ENCODE results near the gene HUNK. TPM values are rescaled to one million over a fixed set of nuclear protein-coding genes. Genes with fewer than 3 reads are reported as not detected.

Gene HUNK
- total RNA-seq, 1 donor from 2014 or later: 41.9 TPM

- H3K36me3 Mint-ChIP-seq (ENCODE audit: insufficient read depth): peaks cover 21% of the 10 kb centered on the region
- DNase-seq (ENCODE audit: low spot score, unreplicated experiment): no peak
- no peaks in the 10 kb centered on the region for H3K27me3 Mint-ChIP-seq
- peak overlapping the region; percentile 67 for H3K27ac Mint-ChIP-seq
- peaks cover 23% of the 10 kb centered on the region for H3K4me1 Mint-ChIP-seq (ENCODE audit: low read depth)
- TF ChIP-seq, protein P1, sequence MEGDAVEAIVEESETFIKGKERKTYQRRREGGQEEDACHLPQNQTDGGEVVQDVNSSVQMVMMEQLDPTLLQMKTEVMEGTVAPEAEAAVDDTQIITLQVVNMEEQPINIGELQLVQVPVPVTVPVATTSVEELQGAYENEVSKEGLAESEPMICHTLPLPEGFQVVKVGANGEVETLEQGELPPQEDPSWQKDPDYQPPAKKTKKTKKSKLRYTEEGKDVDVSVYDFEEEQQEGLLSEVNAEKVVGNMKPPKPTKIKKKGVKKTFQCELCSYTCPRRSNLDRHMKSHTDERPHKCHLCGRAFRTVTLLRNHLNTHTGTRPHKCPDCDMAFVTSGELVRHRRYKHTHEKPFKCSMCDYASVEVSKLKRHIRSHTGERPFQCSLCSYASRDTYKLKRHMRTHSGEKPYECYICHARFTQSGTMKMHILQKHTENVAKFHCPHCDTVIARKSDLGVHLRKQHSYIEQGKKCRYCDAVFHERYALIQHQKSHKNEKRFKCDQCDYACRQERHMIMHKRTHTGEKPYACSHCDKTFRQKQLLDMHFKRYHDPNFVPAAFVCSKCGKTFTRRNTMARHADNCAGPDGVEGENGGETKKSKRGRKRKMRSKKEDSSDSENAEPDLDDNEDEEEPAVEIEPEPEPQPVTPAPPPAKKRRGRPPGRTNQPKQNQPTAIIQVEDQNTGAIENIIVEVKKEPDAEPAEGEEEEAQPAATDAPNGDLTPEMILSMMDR (IDR thresholded peaks at IDR 0.05; ENCODE audit: unreplicated experiment): no peak
- peaks cover 4% of the 10 kb centered on the region for H3K9me3 Mint-ChIP-seq (ENCODE audit: low read depth)
- no peak overlapping the region for H3K4me3 Mint-ChIP-seq (ENCODE audit: low read depth)
Observed at GRCh38 chr21:31927689-31928353, 55.0 kb downstream of the HUNK start.

GRCh38 chr21:31928656-31929055, 55.8 kb downstream of the HUNK start:
- Mint-ChIP-seq H3K27ac (no peak overlapping the region), H3K4me3 (ENCODE audit: low read depth) (no peak overlapping the region), H3K27me3 (no peaks in the 10 kb centered on the region), H3K4me1 (ENCODE audit: low read depth) (peaks cover 23% of the 10 kb centered on the region), H3K36me3 (ENCODE audit: insufficient read depth) (peaks cover 22% of the 10 kb centered on the region), H3K9me3 (ENCODE audit: low read depth) (peaks cover 4% of the 10 kb centered on the region)
- DNase-seq (ENCODE audit: low spot score, unreplicated experiment): no peak
- TF ChIP-seq, protein P1 (IDR thresholded peaks at IDR 0.05; ENCODE audit: unreplicated experiment): no peak

DNA sequence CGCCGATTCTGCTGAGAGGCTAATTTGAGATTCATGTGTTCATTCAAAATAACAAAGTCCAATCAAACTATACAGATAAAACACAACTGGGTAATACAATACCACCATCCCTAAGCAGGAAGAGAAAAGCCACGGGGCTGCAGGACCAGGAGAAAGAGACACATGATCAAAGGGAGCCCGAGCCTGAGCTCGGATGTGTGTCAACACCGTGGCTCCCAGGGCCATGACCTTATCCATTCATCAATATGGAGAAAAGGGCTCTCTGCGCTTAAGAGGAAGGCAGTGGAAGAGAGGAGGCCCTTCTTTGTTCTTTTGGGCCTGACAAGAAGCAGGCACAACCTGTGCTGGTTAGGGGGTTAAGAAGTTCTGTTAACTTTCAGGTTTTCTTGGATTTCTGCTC, 56.7 kb downstream of the HUNK start:
- H3K4me3 Mint-ChIP-seq (ENCODE audit: low read depth): no peak overlapping the region
- H3K27me3 Mint-ChIP-seq: no peaks in the 10 kb centered on the region
- TF ChIP-seq, protein P1 (IDR thresholded peaks at IDR 0.05; ENCODE audit: unreplicated experiment): no peak
- DNase-seq (ENCODE audit: low spot score, unreplicated experiment): no peak
- H3K9me3 Mint-ChIP-seq (ENCODE audit: low read depth): peaks cover 4% of the 10 kb centered on the region
- peaks cover 23% of the 10 kb centered on the region for H3K36me3 Mint-ChIP-seq (ENCODE audit: insufficient read depth)
- H3K27ac Mint-ChIP-seq: no peak overlapping the region
- H3K4me1 Mint-ChIP-seq (ENCODE audit: low read depth): peaks cover 23% of the 10 kb centered on the region

DNA sequence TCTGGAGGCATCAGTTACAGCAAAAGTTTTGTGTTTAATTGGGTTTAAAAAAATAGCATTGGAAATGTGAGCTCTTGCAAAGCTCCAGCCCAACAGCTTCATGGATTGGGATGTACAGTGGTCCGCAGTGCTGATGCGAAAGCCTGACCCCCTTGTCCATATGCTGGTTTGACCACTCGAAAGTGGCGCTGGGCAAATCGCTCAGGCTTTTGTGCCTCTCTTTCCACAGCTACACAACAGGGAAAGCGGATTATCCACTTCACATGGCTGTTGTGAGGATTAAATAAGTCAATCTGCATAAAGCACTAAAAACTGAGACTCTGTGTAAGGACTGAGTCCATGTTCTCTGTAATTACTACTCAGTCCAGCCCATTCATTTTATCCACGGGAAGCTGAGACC, 57.2 kb downstream of the HUNK start:
- TF ChIP-seq, protein P1 (IDR thresholded peaks at IDR 0.05; ENCODE audit: unreplicated experiment): no peak
- Mint-ChIP-seq H3K9me3 (ENCODE audit: low read depth) (peaks cover 4% of the 10 kb centered on the region), H3K4me3 (ENCODE audit: low read depth) (no peak overlapping the region), H3K36me3 (ENCODE audit: insufficient read depth) (peaks cover 26% of the 10 kb centered on the region), H3K4me1 (ENCODE audit: low read depth) (peaks cover 23% of the 10 kb centered on the region), H3K27me3 (no peaks in the 10 kb centered on the region), H3K27ac (no peak overlapping the region)
- no peak for DNase-seq (ENCODE audit: low spot score, unreplicated experiment)

DNA sequence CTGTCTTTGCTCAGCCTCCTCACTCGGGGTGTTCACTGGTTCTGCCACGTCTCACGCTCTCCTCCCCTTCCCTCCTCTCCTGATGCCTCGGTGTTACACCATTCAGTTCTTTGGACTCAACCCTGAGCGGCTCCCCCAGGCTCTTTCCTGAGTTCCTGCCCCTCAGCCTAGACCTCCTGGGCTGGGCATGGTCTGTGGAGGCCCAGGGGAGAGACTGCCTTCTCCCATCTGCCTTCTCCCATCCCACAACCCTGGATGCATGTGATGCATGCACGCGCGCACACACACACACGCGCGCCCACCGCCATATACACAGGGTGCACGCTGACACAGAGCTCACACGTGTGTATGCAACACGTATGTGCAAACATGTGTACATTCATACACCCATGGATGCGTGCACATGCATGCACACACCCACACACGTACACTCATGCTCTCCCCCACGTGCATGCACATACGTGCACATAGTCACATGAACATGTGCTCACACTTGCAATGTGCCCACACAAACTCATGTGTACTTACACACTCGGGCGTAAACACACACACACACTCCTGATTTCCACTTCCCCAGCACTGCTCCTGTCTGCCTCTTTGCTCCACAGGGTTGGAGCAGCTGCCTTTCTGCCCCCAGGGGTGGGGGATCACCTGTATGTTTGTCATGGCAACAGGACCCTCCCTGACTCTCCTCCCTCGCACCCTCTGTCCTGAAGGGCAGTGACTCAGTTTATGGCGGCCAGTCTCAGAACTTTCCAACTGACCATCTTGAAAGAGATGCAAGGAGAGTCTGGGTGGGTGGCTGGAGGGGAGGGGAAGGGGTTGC, 59.0 kb downstream of the HUNK start:
- Mint-ChIP-seq H3K4me1 (ENCODE audit: low read depth) (peaks cover 25% of the 10 kb centered on the region), H3K4me3 (ENCODE audit: low read depth) (no peak overlapping the region), H3K9me3 (ENCODE audit: low read depth) (no peaks in the 10 kb centered on the region), H3K27me3 (no peaks in the 10 kb centered on the region), H3K27ac (no peak overlapping the region), H3K36me3 (ENCODE audit: insufficient read depth) (peaks cover 15% of the 10 kb centered on the region)
- TF ChIP-seq, protein P1 (IDR thresholded peaks at IDR 0.05; ENCODE audit: unreplicated experiment): no peak
- no peak for DNase-seq (ENCODE audit: low spot score, unreplicated experiment)

All from progenitor cell of endocrine pancreas (in vitro differentiated cells).